GM18508 (cell line): ENCODE results near the gene SNAP47.

ENCODE experiments used
- ATAC-seq: cut with Tn5 transposase; IDR thresholded peaks from one replicate; pipeline ENCODE4 v1.9.1; 2021; ENCODE audit warnings: moderate number of reproducible peaks; ENCODE audit not compliant: insufficient read depth, unreplicated experiment

SNAP47 gene

GRCh38 chr1:227766015-227766634 lies 30.9 kb downstream of the SNAP47 start:
- no peak for ATAC-seq

GRCh38 chr1:227766653-227767277 lies 31.5 kb downstream of the SNAP47 start:
- no peak for ATAC-seq

GRCh38 chr1:227767401-227768124 lies 32.3 kb downstream of the SNAP47 start:
- ATAC-seq, result no peak

- ATAC-seq, result no peak
These were observed 32.8 kb downstream of the SNAP47 start for GRCh38 chr1:227768125-227768439.

GRCh38 chr1:227768640-227769039 lies 33.4 kb downstream of the SNAP47 start:
- ATAC-seq, result no peak

- no peak for ATAC-seq
These were observed 34.1 kb downstream of the SNAP47 start for GRCh38 chr1:227769047-227769935.

GRCh38 chr1:227769936-227770494 lies 34.8 kb downstream of the SNAP47 start:
- no peak for ATAC-seq

GRCh38 chr1:227770812-227771211 lies 35.6 kb downstream of the SNAP47 start:
- ATAC-seq, result no peak

GRCh38 chr1:227771326-227771725 lies 36.1 kb downstream of the SNAP47 start:
- no peak for ATAC-seq

- no peak for ATAC-seq
These were observed 36.5 kb downstream of the SNAP47 start for GRCh38 chr1:227771771-227772170.

GRCh38 chr1:227773558-227773957 lies 38.3 kb downstream of the SNAP47 start:
- ATAC-seq, result no peak

- ATAC-seq, result no peak
These were observed 39.0 kb downstream of the SNAP47 start for GRCh38 chr1:227774051-227774731.

GRCh38 chr1:227774821-227775661 lies 39.8 kb downstream of the SNAP47 start:
- no peak for ATAC-seq

- ATAC-seq, result no peak
These were observed 40.6 kb downstream of the SNAP47 start for GRCh38 chr1:227775841-227776240.

GRCh38 chr1:227776331-227776771 lies 41.1 kb downstream of the SNAP47 start:
- no peak for ATAC-seq

GRCh38 chr1:227777156-227777555 lies 41.9 kb downstream of the SNAP47 start:
- ATAC-seq, result no peak

- ATAC-seq, result no peak
These were observed 42.4 kb downstream of the SNAP47 start for GRCh38 chr1:227777646-227778045.

- ATAC-seq, result no peak
These were observed 43.2 kb downstream of the SNAP47 start for GRCh38 chr1:227778401-227778947.

GRCh38 chr1:227779021-227779441 lies 43.8 kb downstream of the SNAP47 start:
- no peak for ATAC-seq
